Suprapubic skin (tissue), 4 donors: ENCODE measurements around the gene NCAPG2. TPM values are rescaled to one million over a fixed set of nuclear protein-coding genes. Genes with fewer than 3 reads are reported as not detected.

ENCODE experiments used
- DNase-seq, 2 donors: peaks; one replicate each; pipeline ENCODE4 v3.0.0-alpha.2; 2019; ENCODE audit warnings: low spot score in 2 of 2
- H3K27ac ChIP-seq: fragments of 200-600 bp; sonication (generic); one replicate; pipeline ENCODE4 v1.5.1; 2019
- H3K27me3 ChIP-seq: fragments of 200-600 bp; sonication (generic); one replicate; pipeline ENCODE4 v1.5.1; 2019
- H3K36me3 ChIP-seq: fragments of 200-600 bp; sonication (generic); one replicate; pipeline ENCODE4 v1.5.1; 2019
- H3K4me1 ChIP-seq: fragments of 200-600 bp; sonication (generic); one replicate; pipeline ENCODE4 v1.5.1; 2019
- H3K4me3 ChIP-seq: fragments of 200-600 bp; sonication (generic); one replicate; pipeline ENCODE4 v1.5.1; 2019; ENCODE audit warnings: mild to moderate bottlenecking
- H3K9me3 ChIP-seq: fragments of 200-600 bp; sonication (generic); one replicate; pipeline ENCODE4 v1.5.1; 2019
- EP300 ChIP-seq: sonication (generic); formaldehyde crosslinking; IDR thresholded peaks from one replicate; pipeline ENCODE4 v1.6.1; 2017; ENCODE audit warnings: antibody characterized with exemption
- POLR2A ChIP-seq, 2 donors: fragments of 450-650 bp; IDR thresholded peaks; one replicate each; pipeline ENCODE4 v1.6.1; 2017; ENCODE audit warnings: antibody characterized with exemption in 2 of 2, mild to moderate bottlenecking in 2 of 2, moderate library complexity in 2 of 2
- POLR2AphosphoS5 ChIP-seq, 3 donors: sonication (generic); formaldehyde crosslinking; IDR thresholded peaks; one replicate each; pipeline ENCODE4 v1.6.1; 2017; ENCODE audit warnings: antibody characterized with exemption in 3 of 3
- WGBS: methylation state at CpG from one replicate; pipeline ENCODE4 v1.1.5; 2018; 5-methylcytosine and 5-hydroxymethylcytosine counted together
- total RNA-seq, 4 donors: library from RNA; depleted of rRNA; stranded (reverse); fragments of >200 nt; gene quantifications; one replicate each; pipeline ENCODE4 v1.1.0, GENCODE V29; 2016
- TF ChIP-seq, protein P1 (sequence below), 2 donors: fragments of 200-600 bp in 1 of 2; fragments of 450-650 bp in 1 of 2; sonication (generic) in 1 of 2; IDR thresholded peaks; one replicate each; pipeline ENCODE4 v1.5.1; 2016 to 2019; ENCODE audit warnings: antibody characterized with exemption in 2 of 2, mild to moderate bottlenecking in 1 of 2, moderate library complexity in 1 of 2

NCAPG2 gene
- total RNA-seq, 4 donors from 2014 or later = 5.6 to 11.4 (median 7.2) TPM

DNA sequence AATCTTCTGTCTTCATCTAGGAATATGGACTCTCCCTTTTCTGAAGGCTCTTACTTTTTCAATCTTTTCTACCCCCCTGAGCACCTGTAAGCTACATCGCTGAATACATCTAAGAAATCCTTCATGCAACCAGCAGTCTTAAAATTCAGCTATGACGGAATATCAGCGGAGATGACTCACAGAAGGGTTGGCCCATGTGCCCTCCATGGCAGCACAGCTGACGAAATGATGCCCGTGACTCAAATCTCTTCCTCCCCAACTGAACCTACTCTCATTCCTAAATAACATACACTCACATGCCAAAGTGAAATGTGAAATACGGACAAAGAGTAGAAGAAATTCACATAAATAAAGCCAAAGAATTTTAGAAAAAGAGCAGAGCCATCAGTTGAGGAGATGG lies 30.3 kb upstream of the NCAPG2 start:
- Histone ChIP-seq H3K27ac (no peak overlapping the region), H3K9me3 (no peaks in the 10 kb centered on the region), H3K4me1 (no peaks in the 10 kb centered on the region), H3K27me3 (no peaks in the 10 kb centered on the region), H3K4me3 (no peak overlapping the region), H3K36me3 (peaks cover 93% of the 10 kb centered on the region)
- TF ChIP-seq, protein P1, sequence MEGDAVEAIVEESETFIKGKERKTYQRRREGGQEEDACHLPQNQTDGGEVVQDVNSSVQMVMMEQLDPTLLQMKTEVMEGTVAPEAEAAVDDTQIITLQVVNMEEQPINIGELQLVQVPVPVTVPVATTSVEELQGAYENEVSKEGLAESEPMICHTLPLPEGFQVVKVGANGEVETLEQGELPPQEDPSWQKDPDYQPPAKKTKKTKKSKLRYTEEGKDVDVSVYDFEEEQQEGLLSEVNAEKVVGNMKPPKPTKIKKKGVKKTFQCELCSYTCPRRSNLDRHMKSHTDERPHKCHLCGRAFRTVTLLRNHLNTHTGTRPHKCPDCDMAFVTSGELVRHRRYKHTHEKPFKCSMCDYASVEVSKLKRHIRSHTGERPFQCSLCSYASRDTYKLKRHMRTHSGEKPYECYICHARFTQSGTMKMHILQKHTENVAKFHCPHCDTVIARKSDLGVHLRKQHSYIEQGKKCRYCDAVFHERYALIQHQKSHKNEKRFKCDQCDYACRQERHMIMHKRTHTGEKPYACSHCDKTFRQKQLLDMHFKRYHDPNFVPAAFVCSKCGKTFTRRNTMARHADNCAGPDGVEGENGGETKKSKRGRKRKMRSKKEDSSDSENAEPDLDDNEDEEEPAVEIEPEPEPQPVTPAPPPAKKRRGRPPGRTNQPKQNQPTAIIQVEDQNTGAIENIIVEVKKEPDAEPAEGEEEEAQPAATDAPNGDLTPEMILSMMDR (IDR thresholded peaks at IDR 0.05) = no peak
- TF ChIP-seq EP300 (no peak), POLR2A (IDR thresholded peaks at IDR 0.05) (no peak), POLR2AphosphoS5 (IDR thresholded peaks at IDR 0.05) (no peak)
- DNase-seq = no peak
- WGBS = 96% methylated on average over 6 of the region's 6 CpGs

DNA sequence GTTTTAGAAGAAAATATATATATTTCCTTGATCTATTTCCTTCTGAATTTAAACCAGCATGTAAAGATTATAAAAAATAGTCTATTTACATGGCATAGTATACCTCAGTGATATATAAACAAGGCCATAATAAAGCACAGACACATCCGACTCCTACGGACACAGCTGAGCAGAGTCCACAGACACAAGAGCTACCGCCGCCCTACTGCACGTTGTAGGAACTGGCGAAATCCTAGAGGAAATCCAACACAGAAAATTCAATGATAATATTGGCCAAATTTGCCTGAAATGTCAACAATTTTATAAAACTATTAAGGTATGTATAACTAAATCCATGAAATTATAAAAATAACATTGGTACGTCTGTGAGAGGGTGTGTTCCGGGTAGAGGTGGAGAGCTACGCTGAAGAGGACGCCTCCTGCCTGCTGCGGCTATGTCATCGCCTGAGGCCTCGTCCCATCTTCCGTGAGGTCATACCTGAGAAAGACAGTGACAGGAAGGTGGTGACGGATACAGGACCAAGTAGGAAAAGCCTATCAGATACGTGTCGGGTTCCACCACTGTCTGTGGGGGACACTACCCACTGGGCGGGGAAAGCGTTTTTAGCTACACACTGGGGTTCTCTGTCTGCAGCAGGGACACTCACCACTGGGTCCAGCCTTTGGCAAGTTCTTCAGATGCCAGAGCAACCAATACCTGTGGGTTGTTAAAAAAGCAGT lies 29.3 kb upstream of the NCAPG2 start:
- WGBS = 93% methylated on average over 19 of the region's 19 CpGs
- H3K27me3 ChIP-seq = no peaks in the 10 kb centered on the region
- H3K27ac ChIP-seq = no peak overlapping the region
- H3K9me3 ChIP-seq = no peaks in the 10 kb centered on the region
- TF ChIP-seq EP300 (no peak), POLR2AphosphoS5 (IDR thresholded peaks at IDR 0.05) (no peak), POLR2A (IDR thresholded peaks at IDR 0.05) (no peak)
- TF ChIP-seq, protein P1 (IDR thresholded peaks at IDR 0.05) = no peak
- H3K36me3 ChIP-seq = peaks cover 87% of the 10 kb centered on the region
- H3K4me3 ChIP-seq = no peak overlapping the region
- H3K4me1 ChIP-seq = no peaks in the 10 kb centered on the region
- no peak for DNase-seq

DNA sequence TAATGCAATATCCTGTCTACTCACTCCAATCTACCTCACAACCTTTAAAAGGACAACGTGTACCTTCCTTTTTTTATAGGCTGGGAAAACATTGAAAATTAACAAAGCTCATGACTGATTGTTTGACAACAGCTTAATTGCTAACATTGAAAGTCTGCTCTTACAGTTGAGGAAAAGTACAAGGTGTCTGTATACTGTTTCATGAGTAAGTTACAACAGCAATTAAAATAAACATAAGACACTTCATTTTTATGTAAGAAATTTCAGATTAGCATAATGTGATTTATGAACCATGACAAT lies 28.6 kb upstream of the NCAPG2 start:
- no peaks in the 10 kb centered on the region for H3K9me3 ChIP-seq
- DNase-seq = no peak
- H3K27me3 ChIP-seq = no peaks in the 10 kb centered on the region
- H3K36me3 ChIP-seq = peaks cover 80% of the 10 kb centered on the region
- no peak overlapping the region for H3K4me3 ChIP-seq
- H3K4me1 ChIP-seq = no peaks in the 10 kb centered on the region
- TF ChIP-seq POLR2AphosphoS5 (IDR thresholded peaks at IDR 0.05) (no peak), EP300 (no peak), POLR2A (IDR thresholded peaks at IDR 0.05) (no peak)
- TF ChIP-seq, protein P1 (IDR thresholded peaks at IDR 0.05) = no peak
- H3K27ac ChIP-seq = no peak overlapping the region
- whole genome bisulfite sequencing = 81% methylated on average over 1 of the region's 1 CpG

DNA sequence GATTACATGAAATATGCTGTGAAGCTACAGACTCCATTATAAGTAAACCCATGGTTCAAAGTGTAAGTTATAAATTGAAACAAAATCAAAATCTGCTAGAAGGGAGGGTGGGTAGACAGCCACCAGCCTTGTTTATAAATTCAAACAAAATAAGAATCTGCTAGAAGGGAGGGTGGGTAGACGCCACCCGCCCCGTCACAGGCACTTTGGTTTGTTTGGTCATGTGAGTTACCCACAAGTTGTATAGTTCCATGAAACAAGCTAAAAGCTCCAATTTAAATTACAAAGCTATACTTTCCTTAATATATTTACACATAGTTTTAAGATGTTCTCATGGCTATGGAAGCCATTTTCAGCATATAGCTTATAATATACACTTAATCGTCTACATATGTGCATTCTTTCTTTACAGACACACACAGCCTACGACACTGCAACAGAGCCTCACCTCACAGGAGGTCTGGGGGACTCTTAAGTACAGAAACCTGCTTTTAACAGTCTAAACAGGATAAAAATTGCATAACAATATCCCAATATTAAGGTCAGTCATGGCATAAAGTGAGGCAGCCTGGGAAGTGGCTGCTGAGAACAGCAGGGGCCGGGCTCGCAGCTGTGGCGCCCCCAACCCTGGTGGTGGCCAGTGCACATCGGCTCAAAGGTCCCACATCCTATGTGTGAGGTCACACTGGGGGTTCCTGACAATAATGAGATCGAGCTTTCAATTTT lies 28.1 kb upstream of the NCAPG2 start:
- Histone ChIP-seq H3K36me3 (peaks cover 75% of the 10 kb centered on the region), H3K4me3 (no peak overlapping the region), H3K4me1 (no peaks in the 10 kb centered on the region), H3K27me3 (no peaks in the 10 kb centered on the region), H3K9me3 (no peaks in the 10 kb centered on the region), H3K27ac (no peak overlapping the region)
- no peak for DNase-seq
- WGBS = 81% methylated on average over 10 of the region's 10 CpGs
- TF ChIP-seq, protein P1 (IDR thresholded peaks at IDR 0.05) = no peak
- TF ChIP-seq EP300 (no peak), POLR2A (IDR thresholded peaks at IDR 0.05) (no peak), POLR2AphosphoS5 (IDR thresholded peaks at IDR 0.05) (no peak)

DNA sequence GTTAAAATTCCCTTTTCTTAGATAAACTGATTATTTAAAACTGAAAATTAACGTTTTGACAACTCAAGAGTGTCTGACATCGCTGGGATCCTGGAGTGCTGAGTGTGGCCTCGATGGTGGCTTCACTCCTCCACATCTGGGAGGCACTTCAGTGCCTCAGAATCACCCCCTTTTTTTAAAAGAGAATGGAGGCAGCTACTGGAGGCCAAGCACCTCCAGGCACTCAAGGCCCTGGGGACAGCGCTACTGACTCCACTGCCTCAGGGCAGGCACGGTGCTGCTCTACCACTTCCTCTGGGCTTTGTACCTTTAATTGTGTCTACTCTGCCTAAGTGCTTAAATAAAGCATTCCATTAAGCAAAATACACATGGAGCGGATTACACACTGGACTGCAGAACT lies 27.2 kb upstream of the NCAPG2 start:
- Histone ChIP-seq H3K9me3 (no peaks in the 10 kb centered on the region), H3K27me3 (no peaks in the 10 kb centered on the region), H3K36me3 (peaks cover 67% of the 10 kb centered on the region), H3K4me3 (no peak overlapping the region), H3K27ac (no peak overlapping the region), H3K4me1 (no peaks in the 10 kb centered on the region)
- TF ChIP-seq, protein P1 (IDR thresholded peaks at IDR 0.05) = no peak
- TF ChIP-seq EP300 (no peak), POLR2A (IDR thresholded peaks at IDR 0.05) (no peak), POLR2AphosphoS5 (IDR thresholded peaks at IDR 0.05) (no peak)
- 81% methylated on average over 6 of the region's 6 CpGs for WGBS
- DNase-seq = no peak
